ENCODE measurements around the gene NTM. TPM values are rescaled to one million over a fixed set of nuclear protein-coding genes. Genes with fewer than 3 reads are reported as not detected.

Gene NTM
- polyA plus RNA-seq, 1 donor (not counting 4 experiments of a cell fraction or from before 2014, with no cell fraction given): 47.9 TPM

DNA sequence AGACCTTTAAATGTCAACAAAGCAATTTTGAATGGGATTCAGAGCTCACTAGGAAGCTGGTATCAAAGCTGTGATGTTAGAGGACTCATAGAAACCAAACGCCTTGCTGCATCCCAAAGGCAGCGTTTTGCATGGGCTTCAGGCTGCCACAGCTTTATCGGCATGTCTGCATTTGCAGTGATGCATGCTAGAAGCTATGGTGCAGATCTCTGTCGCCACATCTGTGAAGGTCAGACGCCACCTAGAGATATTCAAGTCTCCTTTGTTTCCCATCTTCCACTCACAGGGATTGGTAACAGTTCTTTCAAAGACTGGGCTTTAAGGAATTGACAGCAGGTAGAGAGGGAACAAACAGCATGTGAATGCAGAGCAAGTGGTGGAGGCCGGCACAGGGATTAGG lies 47.8 kb downstream of the NTM start:
- Histone ChIP-seq H2AFZ (ENCODE audit: control insufficient read depth, low read length) (no peak overlapping the region), H3K79me2 (ENCODE audit: control insufficient read depth, insufficient read depth, low read length) (no peaks in the 10 kb centered on the region), H3K4me3 (ENCODE audit: control insufficient read depth in 2 of 3, extremely low read depth in 1 of 3, insufficient read depth in 2 of 3, low read depth in 1 of 3, low read length in 3 of 3) (no peak overlapping the region), H3K4me2 (ENCODE audit: control insufficient read depth, extremely low read depth, insufficient read depth, low read depth, low read length) (no peak overlapping the region), H3K27ac (ENCODE audit: control insufficient read depth, insufficient read depth, low read length) (no peak overlapping the region), H4K20me1 (ENCODE audit: control insufficient read depth, extremely low read depth, insufficient read depth, low read length) (no peaks in the 10 kb centered on the region), H3K4me1 (ENCODE audit: control insufficient read depth, extremely low read depth, insufficient read depth, low read length) (peaks cover 14% of the 10 kb centered on the region), H3K9me3 (ENCODE audit: control insufficient read depth, low read depth, low read length) (no peaks in the 10 kb centered on the region), H3K27me3 (ENCODE audit: control insufficient read depth, extremely low read depth, insufficient read depth, low read length) (no peaks in the 10 kb centered on the region), H3K36me3 (ENCODE audit: control insufficient read depth in 2 of 2, extremely low read depth in 1 of 2, insufficient read depth in 2 of 2, low read length in 2 of 2) (no peaks in the 10 kb centered on the region), H3K9ac (ENCODE audit: control insufficient read depth, extremely low read depth, insufficient read depth, low read length) (no peak overlapping the region), H3K9me1 (ENCODE audit: control insufficient read depth, extremely low read depth, insufficient read depth, low read length) (no peaks in the 10 kb centered on the region)
- FAIRE-seq (no peak), DNase-seq (ENCODE audit: low read depth, low spot score) (no peak)
- dilution Hi-C loops (cut with MboI; ENCODE audit: extremely low pct_ligation_motif_present, low sequenced_read_pairs): no loop called here
- no peak for TF ChIP-seq EZH2 (IDR thresholded peaks at IDR 0.05; ENCODE audit: low read length)
- TF ChIP-seq, protein P1, sequence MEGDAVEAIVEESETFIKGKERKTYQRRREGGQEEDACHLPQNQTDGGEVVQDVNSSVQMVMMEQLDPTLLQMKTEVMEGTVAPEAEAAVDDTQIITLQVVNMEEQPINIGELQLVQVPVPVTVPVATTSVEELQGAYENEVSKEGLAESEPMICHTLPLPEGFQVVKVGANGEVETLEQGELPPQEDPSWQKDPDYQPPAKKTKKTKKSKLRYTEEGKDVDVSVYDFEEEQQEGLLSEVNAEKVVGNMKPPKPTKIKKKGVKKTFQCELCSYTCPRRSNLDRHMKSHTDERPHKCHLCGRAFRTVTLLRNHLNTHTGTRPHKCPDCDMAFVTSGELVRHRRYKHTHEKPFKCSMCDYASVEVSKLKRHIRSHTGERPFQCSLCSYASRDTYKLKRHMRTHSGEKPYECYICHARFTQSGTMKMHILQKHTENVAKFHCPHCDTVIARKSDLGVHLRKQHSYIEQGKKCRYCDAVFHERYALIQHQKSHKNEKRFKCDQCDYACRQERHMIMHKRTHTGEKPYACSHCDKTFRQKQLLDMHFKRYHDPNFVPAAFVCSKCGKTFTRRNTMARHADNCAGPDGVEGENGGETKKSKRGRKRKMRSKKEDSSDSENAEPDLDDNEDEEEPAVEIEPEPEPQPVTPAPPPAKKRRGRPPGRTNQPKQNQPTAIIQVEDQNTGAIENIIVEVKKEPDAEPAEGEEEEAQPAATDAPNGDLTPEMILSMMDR (optimal IDR thresholded peaks at IDR 0.05 in 1 of 3, IDR thresholded peaks at IDR 0.05 in 1 of 3, conservative IDR thresholded peaks at IDR 0.05 in 1 of 3; ENCODE audit: extremely low read depth in 1 of 3, insufficient read depth in 2 of 3, low read length in 3 of 3): no peak

DNA sequence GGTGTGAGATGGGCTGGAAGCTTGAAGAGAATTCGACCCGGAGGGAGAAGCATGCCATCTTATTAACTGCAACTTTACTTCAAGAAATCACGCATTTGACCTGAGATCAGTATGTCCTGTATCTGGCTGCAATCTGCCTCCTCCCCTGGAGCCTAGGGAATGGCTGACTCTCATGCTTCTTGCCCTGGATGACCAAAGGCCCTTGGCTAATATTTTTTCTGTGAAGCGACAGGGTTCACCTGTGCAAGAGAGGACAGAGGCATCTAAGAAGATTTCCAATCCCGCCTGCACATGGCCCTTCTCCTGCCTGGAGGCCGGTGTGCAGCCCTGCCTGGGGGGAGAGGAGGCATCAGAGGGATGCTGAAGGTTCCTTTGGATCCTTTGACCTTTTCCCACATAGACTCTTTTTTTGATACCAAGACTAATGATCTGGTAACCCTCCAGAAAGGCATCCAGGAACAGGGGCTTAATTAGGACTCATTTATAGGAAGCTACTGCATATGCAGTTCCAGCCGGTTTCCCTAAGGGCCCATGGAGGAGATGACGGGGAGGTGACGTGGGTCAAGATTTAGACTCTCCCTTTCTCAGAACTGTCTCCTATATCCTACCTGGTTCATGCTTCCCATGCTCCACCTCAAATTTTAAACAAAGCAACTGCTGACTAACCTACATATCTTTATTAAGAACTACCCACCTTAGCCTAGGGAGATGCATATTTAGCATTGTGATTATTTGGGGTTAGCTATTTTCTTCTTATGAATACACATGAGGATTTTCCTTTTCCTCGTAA lies 50.8 kb downstream of the NTM start:
- Histone ChIP-seq H3K79me2 (ENCODE audit: control insufficient read depth, insufficient read depth, low read length) (no peaks in the 10 kb centered on the region), H3K4me1 (ENCODE audit: control insufficient read depth, extremely low read depth, insufficient read depth, low read length) (peaks cover 25% of the 10 kb centered on the region), H3K4me2 (ENCODE audit: control insufficient read depth, extremely low read depth, insufficient read depth, low read depth, low read length) (no peak overlapping the region), H3K9ac (ENCODE audit: control insufficient read depth, extremely low read depth, insufficient read depth, low read length) (no peak overlapping the region), H2AFZ (ENCODE audit: control insufficient read depth, low read length) (no peak overlapping the region), H3K9me3 (ENCODE audit: control insufficient read depth, low read depth, low read length) (no peaks in the 10 kb centered on the region), H3K27me3 (ENCODE audit: control insufficient read depth, extremely low read depth, insufficient read depth, low read length) (no peaks in the 10 kb centered on the region), H4K20me1 (ENCODE audit: control insufficient read depth, extremely low read depth, insufficient read depth, low read length) (no peaks in the 10 kb centered on the region), H3K36me3 (ENCODE audit: control insufficient read depth in 2 of 2, extremely low read depth in 1 of 2, insufficient read depth in 2 of 2, low read length in 2 of 2) (no peaks in the 10 kb centered on the region), H3K9me1 (ENCODE audit: control insufficient read depth, extremely low read depth, insufficient read depth, low read length) (no peaks in the 10 kb centered on the region), H3K27ac (ENCODE audit: control insufficient read depth, insufficient read depth, low read length) (no peak overlapping the region), H3K4me3 (ENCODE audit: control insufficient read depth in 2 of 3, extremely low read depth in 1 of 3, insufficient read depth in 2 of 3, low read depth in 1 of 3, low read length in 3 of 3) (no peak overlapping the region)
- FAIRE-seq (no peak), DNase-seq (ENCODE audit: low read depth, low spot score) (no peak)
- TF ChIP-seq EZH2 (IDR thresholded peaks at IDR 0.05; ENCODE audit: low read length): no peak
- TF ChIP-seq, protein P1 (optimal IDR thresholded peaks at IDR 0.05 in 1 of 3, IDR thresholded peaks at IDR 0.05 in 1 of 3, conservative IDR thresholded peaks at IDR 0.05 in 1 of 3; ENCODE audit: extremely low read depth in 1 of 3, insufficient read depth in 2 of 3, low read length in 3 of 3): no peak
- dilution Hi-C loops (cut with MboI; ENCODE audit: extremely low pct_ligation_motif_present, low sequenced_read_pairs): no loop called here
